HepG2 (cell line): ENCODE results near the gene FRMD1. TPM values are rescaled to one million over a fixed set of nuclear protein-coding genes. Genes with fewer than 3 reads are reported as not detected.

ENCODE experiments used
- ATAC-seq: fragments of 200-7000 bp; cut with Tn5 transposase; 3 replicates; pipeline ENCODE4 v1.9.1; 2020; ENCODE audit warnings: mild to moderate bottlenecking, moderate library complexity
- BruUV-seq: library from RNA; stranded (reverse); fragments of 400-500 nt; replicated peaks from 2 replicates; lab custom pipeline; 2021; lab: Mats Ljungman, UMichigan
- CTCF ChIA-PET: fragments of 300-600 bp; formaldehyde crosslinking; extraction: SDS; loops from one replicate; lab custom pipeline; 2021; ENCODE audit warnings: low total read pairs, inconsistent platforms, low intra/inter-chr PET ratio; lab: Yijun Ruan, JAX
- POLR2A ChIA-PET: fragments of 350-600 bp; sonication (Branson Sonifier 250); formaldehyde crosslinking; loops from one replicate; lab custom pipeline; 2020; ENCODE audit warnings: antibody characterized with exemption, inconsistent platforms; lab: Yijun Ruan, JAX
- DNase-seq: peaks from one replicate; pipeline ENCODE4 v3.0.0-alpha.2; 2015; ENCODE audit warnings: low spot score
- FAIRE-seq: peaks from 3 replicates; lab custom pipeline; 2011; peaks lifted over from hg19 to GRCh38; lab: Jason Lieb, UNC
- H2AFZ ChIP-seq: one replicate; pipeline ENCODE4 v1.6.1; 2011; ENCODE audit warnings: low read length, inconsistent platforms
- H3K27ac ChIP-seq: fragments of 300-600 bp; 3 replicates; pipeline ENCODE4 v1.8.0; 2011; ENCODE audit warnings: mixed run types, mild to moderate bottlenecking, mixed read lengths, low read length, inconsistent platforms; ENCODE audit not compliant: insufficient read depth; ENCODE audit errors: extremely low read length
- H3K27me3 ChIP-seq, 2 experiments: fragments of 200-600 bp in 1 of 2; 2 replicates in 1 of 2; 3 replicates in 1 of 2; pipeline versions ENCODE4 v1.6.0 to v1.8.0; 2011; ENCODE audit warnings: low read length in 2 of 2, mild to moderate bottlenecking in 2 of 2, moderate library complexity in 2 of 2, inconsistent platforms in 1 of 2; ENCODE audit not compliant: insufficient read depth in 2 of 2, control insufficient read depth in 1 of 2
- H3K36me3 ChIP-seq, 2 experiments: fragments of 200-600 bp in 1 of 2; replicated peaks in 1 of 2; 2 replicates in 1 of 2; 3 replicates in 1 of 2; pipeline versions ENCODE4 v1.5.1 to v1.8.0; 2011; ENCODE audit warnings: low read length in 2 of 2, inconsistent platforms in 1 of 2; ENCODE audit not compliant: insufficient read depth in 2 of 2, control insufficient read depth in 1 of 2
- H3K4me1 ChIP-seq: 2 replicates; pipeline ENCODE4 v1.5.1; 2012; ENCODE audit warnings: low read length, inconsistent platforms; ENCODE audit not compliant: insufficient read depth
- H3K4me2 ChIP-seq: 2 replicates; pipeline ENCODE4 v1.6.0; 2011; ENCODE audit warnings: low read depth, low read length, inconsistent platforms
- H3K4me3 ChIP-seq, 3 experiments: fragments of 200-600 bp in 1 of 3; sonication (generic), shearing (Covaris generic) in 1 of 3; replicated peaks in 1 of 3; 2 replicates each; pipeline ENCODE4 v1.5.1; 2011 to 2016; ENCODE audit warnings: low read length in 3 of 3, inconsistent platforms in 2 of 3, low read depth in 2 of 3, mild to moderate bottlenecking in 2 of 3, control low read depth in 1 of 3, mixed read lengths in 1 of 3; ENCODE audit not compliant: insufficient read depth in 1 of 3
- H3K79me2 ChIP-seq: one replicate; pipeline ENCODE4 v1.6.1; 2011; ENCODE audit warnings: low read length, inconsistent platforms; ENCODE audit not compliant: insufficient read depth
- H3K9ac ChIP-seq: 2 replicates; pipeline ENCODE4 v1.6.0; 2011; ENCODE audit warnings: mild to moderate bottlenecking, low read depth, low read length, inconsistent platforms; ENCODE audit not compliant: insufficient read depth
- H3K9me3 ChIP-seq: 2 replicates; pipeline ENCODE4 v1.5.1; 2012; ENCODE audit warnings: mild to moderate bottlenecking, low read length
- H4K20me1 ChIP-seq: 2 replicates; pipeline ENCODE4 v1.6.0; 2011; ENCODE audit warnings: inconsistent platforms, mild to moderate bottlenecking, low read length, moderate library complexity; ENCODE audit not compliant: insufficient read depth
- ATF7-NPFF ChIP-seq: sonication (generic); formaldehyde crosslinking; IDR thresholded peaks from 2 replicates; pipeline ENCODE4 v1.8.1; 2023; ENCODE audit warnings: mild to moderate bottlenecking, low read depth, missing genetic modification reagents, moderate library complexity
- DMAP1 ChIP-seq: IDR thresholded peaks from 2 replicates; pipeline ENCODE4 v1.6.1; 2016
- ESRRA ChIP-seq: sonication (generic); formaldehyde crosslinking; IDR thresholded peaks from 2 replicates; pipeline ENCODE4 v1.5.1; 2020; ENCODE audit warnings: mild to moderate bottlenecking, low read depth, missing genetic modification reagents
- HOXA3 ChIP-seq: sonication (generic); formaldehyde crosslinking; IDR thresholded peaks from 2 replicates; pipeline ENCODE4 v1.5.0; 2020; ENCODE audit warnings: missing genetic modification reagents
- HOXA5 ChIP-seq: sonication (generic); formaldehyde crosslinking; IDR thresholded peaks from 2 replicates; pipeline ENCODE4 v1.4.0; 2020; ENCODE audit warnings: missing genetic modification reagents
- MIXL1 ChIP-seq: IDR thresholded peaks from 2 replicates; pipeline ENCODE4 v1.6.1; 2016
- NCOA5 ChIP-seq: sonication (generic); formaldehyde crosslinking; IDR thresholded peaks from 2 replicates; pipeline ENCODE4 v1.4.0; 2020; ENCODE audit warnings: missing genetic modification reagents
- ZBTB1 ChIP-seq: sonication (generic); formaldehyde crosslinking; IDR thresholded peaks from 2 replicates; pipeline ENCODE4 v1.4.0; 2020; ENCODE audit warnings: missing genetic modification reagents, borderline replicate concordance
- ZC3H13 ChIP-seq: sonication (generic); formaldehyde crosslinking; IDR thresholded peaks from 2 replicates; pipeline ENCODE4 v1.8.1; 2023; ENCODE audit warnings: mild to moderate bottlenecking, missing genetic modification reagents, moderate library complexity
- ZNF558 ChIP-seq: sonication (generic); formaldehyde crosslinking; IDR thresholded peaks from 2 replicates; pipeline ENCODE4 v1.9.0; 2022; ENCODE audit warnings: mild to moderate bottlenecking, missing genetic modification reagents, borderline replicate concordance
- ZNF850 ChIP-seq: sonication (generic); formaldehyde crosslinking; conservative IDR thresholded peaks from 2 replicates; pipeline ENCODE4 v1.9.0; 2021; ENCODE audit warnings: mild to moderate bottlenecking, missing genetic modification reagents
- ZSCAN22 ChIP-seq: sonication (generic); formaldehyde crosslinking; IDR thresholded peaks from 2 replicates; pipeline ENCODE4 v1.4.0; 2020; ENCODE audit warnings: mild to moderate bottlenecking, missing genetic modification reagents
- WGBS: methylation state at CpG from one replicate; pipeline ENCODE4 v1.1.6; 2017; ENCODE audit warnings: low lambda C conversion rate; 5-methylcytosine and 5-hydroxymethylcytosine counted together
- in situ Hi-C: cut with HindIII; loops from 2 replicates; pipeline ENCODE4 v1.10.0; 2017; ENCODE audit warnings: low pct_unique_long_range_greater_than_20kb; ENCODE audit not compliant: extremely low pct_ligation_motif_present
- intact Hi-C: fragments of 100-400 bp; cut with micrococcal nuclease; formaldehyde crosslinking; loops from one replicate; pipeline ENCODE4 v1.10.0; 2022; ENCODE audit not compliant: unreplicated experiment
- polyA plus RNA-seq, 8 experiments: library from polyadenylated mRNA; depleted of rRNA in 3 of 8; stranded (reverse) in 7 of 8; unstranded in 1 of 8; fragments of >200 nt; fragmentation: Illumina TruSeq in 4 of 8; extraction: Trizol in 4 of 8; gene quantifications; 2 replicates each; pipeline versions ENCODE4 v1.2.1 to v1.2.3, GENCODE V29; 2011 to 2016; ENCODE audit warnings: low read depth in 4 of 8, missing spikeins in 1 of 8, mixed read lengths in 1 of 8; ENCODE audit not compliant: insufficient read depth in 1 of 8
- total RNA-seq, 5 experiments: library from RNA; depleted of rRNA; stranded (reverse); fragments of >200 nt; fragmentation: Illumina TruSeq; extraction: Trizol; gene quantifications; 2 replicates each; pipeline ENCODE4 v1.2.3, GENCODE V29; 2016; ENCODE audit warnings: low read depth in 1 of 5
- TF ChIP-seq, protein P1 (sequence below), 2 experiments: IDR thresholded peaks; 2 replicates each; pipeline ENCODE4 v1.6.1; 2011 to 2012; ENCODE audit warnings: low read length in 2 of 2, borderline replicate concordance in 1 of 2, low read depth in 1 of 2, mild to moderate bottlenecking in 1 of 2, moderate library complexity in 1 of 2
- TF ChIP-seq, protein P2 (sequence below): sonication (generic); formaldehyde crosslinking; IDR thresholded peaks from 2 replicates; pipeline ENCODE4 v1.4.0; 2020; ENCODE audit warnings: missing genetic modification reagents, mild to moderate bottlenecking, borderline replicate concordance
- TF ChIP-seq, protein P3 (sequence below): sonication (generic); formaldehyde crosslinking; IDR thresholded peaks from 2 replicates; pipeline ENCODE4 v1.9.0; 2022; ENCODE audit warnings: low read depth, missing genetic modification reagents
- TF ChIP-seq, protein P4 (sequence below): sonication (generic); formaldehyde crosslinking; IDR thresholded peaks from 2 replicates; pipeline ENCODE4 v1.8.1; 2022; ENCODE audit warnings: mild to moderate bottlenecking, missing genetic modification reagents

Gene FRMD1
- total and polyA plus RNA-seq, 2 of the 13 experiments (the other 11 are each of a cell fraction or from before 2014, with no cell fraction given): 0.01 TPM; not detected in 1

DNA sequence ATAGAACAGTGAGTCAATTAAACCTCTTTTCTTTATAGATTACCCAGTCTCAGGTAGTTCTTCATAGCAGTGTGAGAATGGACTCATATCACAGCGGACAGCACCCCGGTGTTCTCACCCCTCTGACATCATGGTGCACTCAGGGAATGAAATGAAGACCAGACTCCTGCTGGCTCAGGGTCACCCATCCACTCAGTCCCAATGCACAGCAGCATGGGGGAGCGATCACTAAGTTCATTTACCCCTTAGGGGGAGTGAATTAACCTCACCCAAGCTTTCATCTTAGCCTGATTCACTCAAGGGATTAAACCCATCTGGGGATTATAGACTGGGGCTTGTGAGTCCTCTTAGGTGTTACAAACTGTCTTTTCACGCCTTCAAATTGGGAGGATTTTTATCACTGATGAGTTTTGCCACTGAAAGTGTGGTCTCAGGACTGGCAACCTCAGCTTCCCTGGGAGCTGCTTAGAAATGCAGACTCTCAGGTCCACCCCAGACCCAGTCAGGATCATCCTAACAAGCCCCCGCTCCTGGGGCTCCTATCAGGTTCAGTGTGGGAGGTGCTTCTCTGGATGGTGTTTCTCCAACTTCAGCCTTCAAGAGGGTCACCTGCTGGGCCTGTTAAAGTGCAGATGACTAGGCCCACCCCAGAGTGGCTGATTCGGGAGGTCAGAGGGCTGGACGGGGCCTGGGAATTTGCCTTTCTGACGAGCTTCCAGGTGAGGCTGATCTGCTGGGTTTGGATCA lies 44.3 kb upstream of the FRMD1 start:
- Histone ChIP-seq H3K9ac (no peak overlapping the region), H3K4me2 (no peak overlapping the region), H4K20me1 (no peaks in the 10 kb centered on the region), H3K4me3 (no peak overlapping the region), H3K27me3 (peaks cover 3 to 44% of the 10 kb centered on the region in 2 experiments; a peak in 4 of 5 replicates), H3K4me1 (no peaks in the 10 kb centered on the region), H3K36me3 (no peaks in the 10 kb centered on the region), H3K79me2 (no peaks in the 10 kb centered on the region), H2AFZ (no peak overlapping the region), H3K27ac (no peak overlapping the region), H3K9me3 (no peaks in the 10 kb centered on the region)
- intact Hi-C loops: no loop called here
- BruUV-seq: no TSS peak
- in situ Hi-C loops: no loop called here
- ChIA-PET POLR2A (no interaction called here), CTCF (no interaction called here)
- DNase-seq (no peak), FAIRE-seq (no peak), ATAC-seq (no peak)
- 66% methylated on average over 5 of the region's 8 CpGs for WGBS
- TF ChIP-seq DMAP1 (CRISPR knock-in tag) (no peak), HOXA3 (no peak), ZC3H13 (no peak), ZSCAN22 (CRISPR knock-in tag) (no peak), ZBTB1 (no peak), HOXA5 (CRISPR knock-in tag) (no peak), ZNF850 (CRISPR knock-in tag) (no peak), MIXL1 (CRISPR knock-in tag) (no peak), NCOA5 (CRISPR knock-in tag) (no peak), ZNF558 (no peak), ESRRA (no peak), ATF7-NPFF (CRISPR knock-in tag) (no peak)
- TF ChIP-seq, protein P1, sequence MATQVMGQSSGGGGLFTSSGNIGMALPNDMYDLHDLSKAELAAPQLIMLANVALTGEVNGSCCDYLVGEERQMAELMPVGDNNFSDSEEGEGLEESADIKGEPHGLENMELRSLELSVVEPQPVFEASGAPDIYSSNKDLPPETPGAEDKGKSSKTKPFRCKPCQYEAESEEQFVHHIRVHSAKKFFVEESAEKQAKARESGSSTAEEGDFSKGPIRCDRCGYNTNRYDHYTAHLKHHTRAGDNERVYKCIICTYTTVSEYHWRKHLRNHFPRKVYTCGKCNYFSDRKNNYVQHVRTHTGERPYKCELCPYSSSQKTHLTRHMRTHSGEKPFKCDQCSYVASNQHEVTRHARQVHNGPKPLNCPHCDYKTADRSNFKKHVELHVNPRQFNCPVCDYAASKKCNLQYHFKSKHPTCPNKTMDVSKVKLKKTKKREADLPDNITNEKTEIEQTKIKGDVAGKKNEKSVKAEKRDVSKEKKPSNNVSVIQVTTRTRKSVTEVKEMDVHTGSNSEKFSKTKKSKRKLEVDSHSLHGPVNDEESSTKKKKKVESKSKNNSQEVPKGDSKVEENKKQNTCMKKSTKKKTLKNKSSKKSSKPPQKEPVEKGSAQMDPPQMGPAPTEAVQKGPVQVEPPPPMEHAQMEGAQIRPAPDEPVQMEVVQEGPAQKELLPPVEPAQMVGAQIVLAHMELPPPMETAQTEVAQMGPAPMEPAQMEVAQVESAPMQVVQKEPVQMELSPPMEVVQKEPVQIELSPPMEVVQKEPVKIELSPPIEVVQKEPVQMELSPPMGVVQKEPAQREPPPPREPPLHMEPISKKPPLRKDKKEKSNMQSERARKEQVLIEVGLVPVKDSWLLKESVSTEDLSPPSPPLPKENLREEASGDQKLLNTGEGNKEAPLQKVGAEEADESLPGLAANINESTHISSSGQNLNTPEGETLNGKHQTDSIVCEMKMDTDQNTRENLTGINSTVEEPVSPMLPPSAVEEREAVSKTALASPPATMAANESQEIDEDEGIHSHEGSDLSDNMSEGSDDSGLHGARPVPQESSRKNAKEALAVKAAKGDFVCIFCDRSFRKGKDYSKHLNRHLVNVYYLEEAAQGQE (IDR thresholded peaks at IDR 0.05; ENCODE audit: borderline replicate concordance in 1 of 2, low read depth in 1 of 2, low read length in 2 of 2): no peak
- TF ChIP-seq, protein P2, sequence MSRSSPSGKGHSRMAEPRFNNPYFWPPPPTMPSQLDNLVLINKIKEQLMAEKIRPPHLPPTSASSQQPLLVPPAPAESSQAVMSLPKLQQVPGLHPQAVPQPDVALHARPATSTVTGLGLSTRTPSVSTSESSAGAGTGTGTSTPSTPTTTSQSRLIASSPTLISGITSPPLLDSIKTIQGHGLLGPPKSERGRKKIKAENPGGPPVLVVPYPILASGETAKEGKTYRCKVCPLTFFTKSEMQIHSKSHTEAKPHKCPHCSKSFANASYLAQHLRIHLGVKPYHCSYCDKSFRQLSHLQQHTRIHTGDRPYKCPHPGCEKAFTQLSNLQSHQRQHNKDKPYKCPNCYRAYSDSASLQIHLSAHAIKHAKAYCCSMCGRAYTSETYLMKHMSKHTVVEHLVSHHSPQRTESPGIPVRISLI (CRISPR knock-in tag): no peak
- TF ChIP-seq, protein P3, sequence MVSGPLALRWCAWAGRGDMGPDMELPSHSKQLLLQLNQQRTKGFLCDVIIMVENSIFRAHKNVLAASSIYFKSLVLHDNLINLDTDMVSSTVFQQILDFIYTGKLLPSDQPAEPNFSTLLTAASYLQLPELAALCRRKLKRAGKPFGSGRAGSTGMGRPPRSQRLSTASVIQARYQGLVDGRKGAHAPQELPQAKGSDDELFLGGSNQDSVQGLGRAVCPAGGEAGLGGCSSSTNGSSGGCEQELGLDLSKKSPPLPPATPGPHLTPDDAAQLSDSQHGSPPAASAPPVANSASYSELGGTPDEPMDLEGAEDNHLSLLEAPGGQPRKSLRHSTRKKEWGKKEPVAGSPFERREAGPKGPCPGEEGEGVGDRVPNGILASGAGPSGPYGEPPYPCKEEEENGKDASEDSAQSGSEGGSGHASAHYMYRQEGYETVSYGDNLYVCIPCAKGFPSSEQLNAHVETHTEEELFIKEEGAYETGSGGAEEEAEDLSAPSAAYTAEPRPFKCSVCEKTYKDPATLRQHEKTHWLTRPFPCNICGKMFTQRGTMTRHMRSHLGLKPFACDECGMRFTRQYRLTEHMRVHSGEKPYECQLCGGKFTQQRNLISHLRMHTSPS (CRISPR knock-in tag): no peak
- TF ChIP-seq, protein P4, sequence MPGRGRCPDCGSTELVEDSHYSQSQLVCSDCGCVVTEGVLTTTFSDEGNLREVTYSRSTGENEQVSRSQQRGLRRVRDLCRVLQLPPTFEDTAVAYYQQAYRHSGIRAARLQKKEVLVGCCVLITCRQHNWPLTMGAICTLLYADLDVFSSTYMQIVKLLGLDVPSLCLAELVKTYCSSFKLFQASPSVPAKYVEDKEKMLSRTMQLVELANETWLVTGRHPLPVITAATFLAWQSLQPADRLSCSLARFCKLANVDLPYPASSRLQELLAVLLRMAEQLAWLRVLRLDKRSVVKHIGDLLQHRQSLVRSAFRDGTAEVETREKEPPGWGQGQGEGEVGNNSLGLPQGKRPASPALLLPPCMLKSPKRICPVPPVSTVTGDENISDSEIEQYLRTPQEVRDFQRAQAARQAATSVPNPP (CRISPR knock-in tag): no peak
